ENCODE results near the gene CCDC8.
A peak's percentile ranks its signal among the peaks of the same experiment; 100 is the strongest.
"Not testable (repeated sequence)": the region's sequence is repeated elsewhere in the genome, so short reads cannot be mapped to it uniquely, and the experiment has no call there.

The CCDC8 gene

GRCh38 chr19:46413262-46414031, at the start of gene CCDC8:
CCDC8 (minus strand) TSS chr19:46413564; CDS start chr19:46412810, 754 bp downstream.
- peak; percentile 85 for DNase-seq

DNA sequence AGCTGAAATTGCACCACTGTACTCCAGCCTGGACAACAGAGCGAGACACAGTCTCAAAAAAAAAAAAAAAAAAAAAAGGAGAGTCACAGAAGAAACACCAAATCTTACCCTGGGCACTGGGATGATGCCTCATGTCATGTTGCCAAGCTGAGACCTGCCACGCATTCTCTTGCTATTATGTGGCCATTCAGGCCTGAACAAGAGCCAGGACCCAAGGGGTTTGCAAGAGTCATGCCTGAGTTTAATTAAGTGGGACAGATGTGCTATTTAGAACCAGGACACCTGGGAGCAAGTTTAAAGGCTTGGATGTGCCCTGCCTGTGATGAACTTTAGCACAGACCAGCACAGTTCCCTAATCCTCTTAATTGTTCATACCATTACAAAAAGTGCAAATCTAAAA, 48.2 kb upstream of the CCDC8 start:
- no peak for DNase-seq

DNA sequence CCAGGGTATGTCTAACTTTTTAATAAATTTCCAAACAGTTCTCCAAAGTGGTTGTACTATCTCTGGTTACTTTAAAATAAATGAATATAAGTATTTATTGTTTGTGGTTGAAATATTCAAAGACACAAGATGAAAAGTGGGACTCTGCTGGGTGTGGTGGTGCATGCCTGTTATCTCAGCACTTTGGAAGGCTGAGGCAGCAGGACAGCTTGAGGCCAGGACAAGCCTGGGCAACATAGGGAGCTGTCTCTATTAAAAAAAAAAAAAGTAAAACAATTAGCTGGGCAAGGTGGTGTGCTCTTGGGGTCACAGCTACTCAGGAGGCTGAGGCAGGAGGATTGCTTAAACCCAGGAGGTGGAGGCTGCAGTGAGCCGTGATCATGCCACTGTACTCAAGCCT, 47.6 kb upstream of the CCDC8 start:
- no peak for DNase-seq

DNA sequence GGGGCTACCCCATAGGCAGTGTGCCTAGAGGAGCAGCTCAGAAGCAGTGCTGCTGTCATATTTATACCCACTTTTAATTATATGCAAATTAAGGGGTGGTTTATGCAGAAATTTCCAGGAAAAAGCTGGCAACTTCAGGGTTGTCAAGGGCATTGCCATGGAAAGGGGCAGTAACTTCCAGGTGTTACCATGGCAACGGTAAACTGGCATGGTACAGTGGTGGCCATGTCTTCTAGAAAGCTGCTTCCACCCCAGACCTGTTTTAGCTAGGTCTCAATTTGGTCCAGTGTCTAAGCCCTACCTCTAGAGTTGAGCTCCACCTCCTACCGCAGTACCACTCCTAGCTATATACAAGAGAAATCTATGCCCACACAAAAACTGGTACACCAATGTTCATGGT, 46.7 kb upstream of the CCDC8 start:
- no peak for DNase-seq

DNA sequence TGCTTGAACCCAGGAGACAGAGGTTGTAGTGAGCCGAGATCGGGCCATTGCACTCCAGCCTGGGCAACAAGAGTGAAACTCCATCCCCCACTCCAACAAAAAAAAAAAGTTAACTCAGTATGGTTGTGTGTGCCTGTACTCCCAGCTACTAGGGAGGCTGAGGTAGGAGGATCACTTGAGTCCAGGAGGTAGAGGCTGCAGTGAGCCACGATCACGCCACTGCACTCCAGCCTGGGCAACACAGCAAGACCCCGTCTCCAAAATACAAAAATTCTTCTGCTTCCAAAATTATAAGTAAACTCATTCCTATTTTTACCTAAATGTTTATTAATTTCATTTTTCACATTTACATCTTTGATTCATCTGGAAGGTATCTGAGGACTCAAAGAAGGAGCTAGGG, 43.6 kb upstream of the CCDC8 start:
- DNase-seq, result no peak

DNA sequence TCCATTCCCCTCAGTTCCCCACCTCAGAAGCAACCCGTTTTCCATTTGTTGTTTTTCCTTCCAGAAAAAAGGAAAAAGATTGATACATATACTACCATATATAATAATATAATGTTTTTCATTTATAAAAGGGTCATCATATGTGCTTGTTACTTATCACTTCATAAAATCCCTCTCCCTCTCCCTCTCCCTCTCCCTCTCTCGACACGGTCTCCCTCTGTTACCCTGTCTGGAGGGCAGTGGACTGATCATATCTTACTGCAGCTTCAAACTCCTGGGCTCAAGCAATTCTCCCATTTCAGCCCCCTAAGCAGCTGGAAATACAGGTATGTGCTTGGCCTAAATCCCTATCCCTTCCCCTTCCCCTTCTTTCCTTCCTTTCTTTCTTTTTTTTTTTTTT, 40.9 kb upstream of the CCDC8 start:
- DNase-seq, result no peak

- DNase-seq, result no peak
Measured at GRCh38 chr19:46453661-46454060, 40.3 kb upstream of the CCDC8 start.

GRCh38 chr19:46452186-46452585, 38.8 kb upstream of the CCDC8 start:
- no peak for DNase-seq

GRCh38 chr19:46451352-46451751, 38.0 kb upstream of the CCDC8 start:
- DNase-seq, result no peak

- no peak for DNase-seq
Measured at GRCh38 chr19:46450737-46451136, 37.4 kb upstream of the CCDC8 start.

DNA sequence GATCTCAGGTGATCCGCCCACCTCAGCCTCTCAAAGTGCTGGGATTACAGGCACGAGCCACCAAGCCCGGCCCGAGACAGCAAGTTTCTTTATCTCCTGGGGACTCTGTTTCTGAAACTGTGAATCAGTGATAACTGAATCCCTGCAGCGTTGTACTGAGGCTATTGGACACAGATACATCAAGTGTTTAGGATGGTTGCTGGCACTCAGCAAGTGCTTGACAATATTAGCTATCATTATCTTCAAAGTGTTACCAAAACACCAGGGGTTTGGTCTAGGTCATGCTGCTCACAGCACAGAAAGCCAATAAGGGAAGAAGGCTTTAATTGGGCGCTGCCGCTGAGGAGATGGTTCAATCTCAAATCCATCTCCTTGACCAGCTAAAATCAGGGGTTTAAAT, 35.9 kb upstream of the CCDC8 start:
- DNase-seq, result no peak

DNA sequence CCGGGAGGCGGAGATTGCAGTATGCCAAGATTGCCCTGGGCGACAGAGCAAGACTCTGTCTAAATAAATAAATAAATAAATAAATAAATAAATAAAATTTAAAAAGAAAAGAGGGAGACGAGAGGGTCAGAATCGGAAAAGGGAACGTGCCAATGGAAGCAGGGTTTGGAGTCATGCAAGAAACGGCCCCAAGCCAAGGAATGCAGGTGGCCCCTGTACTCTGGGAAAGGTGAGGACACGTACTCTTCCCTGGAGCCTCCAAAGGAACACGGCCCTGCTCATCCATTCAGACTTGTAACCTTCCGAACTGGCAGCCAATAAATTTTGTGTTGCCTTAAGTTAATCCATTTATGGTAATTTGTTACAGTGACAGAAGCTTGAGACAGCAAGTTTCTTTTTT, 35.2 kb upstream of the CCDC8 start:
- no peak for DNase-seq

- DNase-seq, result no peak
Measured at GRCh38 chr19:46447824-46448223, 34.5 kb upstream of the CCDC8 start.

DNA sequence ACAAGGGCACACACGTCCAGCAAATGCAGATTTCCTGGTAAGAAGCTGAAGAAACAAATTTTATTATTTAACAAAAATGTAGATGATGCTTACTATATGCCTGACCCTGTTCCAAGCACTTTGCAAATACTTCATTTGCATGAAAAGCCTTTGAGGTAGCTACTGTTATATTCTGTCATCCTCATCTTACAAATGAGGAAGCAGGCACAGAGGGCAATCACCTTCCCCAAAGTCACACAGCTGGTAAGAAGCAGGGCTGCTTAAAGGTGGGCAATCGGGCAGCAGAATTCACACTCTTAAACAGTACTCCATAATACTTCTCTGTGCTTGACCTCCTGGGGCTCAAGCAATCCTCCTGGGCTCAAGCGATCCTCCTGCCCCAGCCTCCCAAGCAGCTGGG, 33.6 kb upstream of the CCDC8 start:
- no peak for DNase-seq

GRCh38 chr19:46446021-46446420, 32.7 kb upstream of the CCDC8 start:
- no peak for DNase-seq

- no peak for DNase-seq
Measured at GRCh38 chr19:46442808-46443450, 29.6 kb upstream of the CCDC8 start.

DNA sequence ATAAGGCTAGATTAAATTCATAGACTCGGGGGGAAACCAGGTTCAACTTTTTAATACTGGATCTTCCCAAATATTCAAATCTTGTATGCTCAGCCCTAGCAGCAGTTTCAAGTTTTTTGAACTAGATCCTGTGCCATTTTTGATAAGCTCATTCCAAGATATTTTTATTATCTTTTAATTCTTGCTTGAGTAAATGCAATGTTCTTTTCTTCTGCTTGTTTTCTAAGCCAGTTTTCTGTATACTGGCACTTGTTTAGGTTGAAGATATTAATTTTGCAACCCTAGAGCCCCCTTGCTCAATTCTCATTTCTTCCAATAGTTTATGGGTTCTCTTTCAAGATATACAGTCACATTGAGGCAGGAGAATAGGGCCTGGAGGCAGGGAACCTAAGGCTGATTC, 28.5 kb upstream of the CCDC8 start:
- no peak for DNase-seq

GRCh38 chr19:46435689-46436088, 22.3 kb upstream of the CCDC8 start:
- not testable (repeated sequence) for DNase-seq

DNA sequence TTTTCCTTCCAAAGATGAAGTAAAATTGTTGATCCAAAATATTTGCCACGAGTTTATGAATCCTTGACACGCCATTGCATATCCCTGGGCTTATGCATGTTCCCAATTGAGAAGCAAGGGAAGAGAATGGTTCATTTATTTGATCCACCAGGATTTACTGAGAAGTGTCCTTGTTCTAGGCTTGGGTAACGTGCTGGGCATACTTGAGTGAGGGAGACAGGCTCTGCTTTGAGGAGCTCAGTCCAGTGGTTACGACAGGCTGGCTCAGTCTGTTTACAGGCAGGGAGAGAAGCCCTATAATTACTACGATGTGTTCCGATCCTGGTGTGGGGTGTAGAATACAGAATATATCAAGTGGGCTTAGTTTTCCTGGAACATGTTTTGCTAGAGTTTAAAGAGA, 21.6 kb upstream of the CCDC8 start:
- no peak for DNase-seq

GRCh38 chr19:46433470-46433869, 20.1 kb upstream of the CCDC8 start:
- DNase-seq, result not testable (repeated sequence)

DNA sequence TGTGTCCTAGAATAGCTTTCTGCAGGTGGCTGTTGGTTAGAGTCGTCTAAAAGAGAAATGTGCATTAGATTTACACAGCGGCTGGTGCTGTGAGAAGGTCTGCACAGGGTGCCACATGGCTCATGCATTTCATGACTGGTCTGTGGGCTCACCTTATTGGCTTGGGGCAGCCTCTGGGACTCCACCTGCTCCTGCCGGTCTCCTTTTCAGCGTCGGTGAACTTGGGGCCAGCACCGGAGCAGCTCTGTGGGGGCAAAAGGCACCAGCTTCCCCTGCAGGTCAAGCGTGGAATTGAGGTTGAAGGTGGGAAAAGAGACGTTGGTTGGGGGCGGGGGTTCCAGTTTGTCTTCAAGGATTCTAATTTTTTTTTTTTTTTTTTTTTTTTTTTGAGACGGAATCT, 18.5 kb upstream of the CCDC8 start:
- DNase-seq, result no peak

- no peak for DNase-seq
Measured at GRCh38 chr19:46429999-46430398, 16.6 kb upstream of the CCDC8 start.

DNA sequence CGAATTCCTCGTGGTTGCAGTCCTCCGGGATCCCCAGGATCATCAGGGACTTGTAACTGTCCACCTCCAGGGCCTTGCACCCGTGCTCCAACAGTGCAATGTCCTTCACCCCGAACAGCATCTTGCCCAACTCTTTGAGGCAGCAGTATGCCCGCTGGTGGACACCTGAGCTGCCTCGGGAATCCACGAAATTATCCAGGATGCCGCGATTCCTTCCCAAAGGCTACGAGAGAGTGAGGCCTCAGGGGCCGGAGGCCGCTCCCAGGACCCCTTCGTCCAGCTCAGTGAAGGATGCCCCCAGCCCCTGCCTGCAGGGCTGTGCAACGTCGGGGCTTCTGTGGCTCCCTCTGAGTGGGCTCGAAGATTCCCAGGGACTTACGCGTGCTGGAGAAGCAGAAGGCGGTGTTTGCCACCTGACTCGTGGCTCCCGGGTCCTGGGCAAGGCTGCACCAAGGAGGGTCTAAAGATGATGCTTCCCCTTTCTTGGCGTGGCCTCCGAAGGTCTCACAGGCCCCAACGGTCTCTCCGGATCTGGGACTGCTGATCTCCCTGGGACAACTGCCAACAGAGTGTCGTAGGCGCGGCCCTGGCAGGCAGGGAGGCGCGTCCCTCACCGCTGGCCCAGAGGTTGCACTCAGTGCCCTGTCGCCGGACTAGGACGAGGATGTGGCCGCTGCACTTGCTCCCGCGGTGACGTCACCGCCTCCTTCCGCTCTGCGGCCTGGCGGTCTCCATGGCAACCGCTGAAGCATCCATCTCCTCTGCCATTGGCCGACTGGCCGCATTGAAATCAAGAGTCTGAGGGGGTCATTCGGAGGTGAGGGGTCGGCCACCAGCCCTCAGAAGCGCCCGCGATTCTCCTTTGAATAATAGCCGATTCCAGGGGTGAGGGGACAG, 15.1 kb upstream of the CCDC8 start, which contains the start of gene PNMA8C:
Gene PNMA8C, minus strand, starts transcription at position 698 of the 897 bp plus-strand sequence. Its CDS starts 577 bp downstream, at position 121.
- no peak for DNase-seq
